ENCODE data around the gene MYH9.

Gene MYH9

DNA sequence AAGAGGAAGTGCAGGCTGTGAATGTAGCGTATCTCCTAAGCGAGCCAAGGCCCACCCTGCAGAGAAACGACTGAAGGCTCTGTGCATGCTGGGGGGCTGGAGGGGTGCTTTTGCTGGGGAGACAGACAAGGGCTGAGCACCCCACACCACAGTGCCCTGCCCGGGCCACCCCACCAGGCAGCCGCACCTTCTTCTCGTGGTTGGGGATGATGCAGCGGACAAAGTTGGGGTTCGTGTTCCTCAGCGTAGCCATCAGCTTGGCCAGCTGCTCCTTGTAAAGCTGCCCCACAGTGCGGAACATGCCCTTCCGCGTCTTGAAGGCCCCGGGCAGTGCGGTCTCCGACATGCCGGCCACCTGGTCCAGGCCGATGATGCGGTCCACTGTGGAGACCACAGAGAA lies 81.5 kb downstream of the MYH9 start:
- in situ Hi-C loops (cut with HindIII; ENCODE audit: low pct_ligation_motif_present, low pct_unique_long_range_greater_than_20kb, low sequenced_read_pairs): no loop called here
- no peak for DNase-seq

DNA sequence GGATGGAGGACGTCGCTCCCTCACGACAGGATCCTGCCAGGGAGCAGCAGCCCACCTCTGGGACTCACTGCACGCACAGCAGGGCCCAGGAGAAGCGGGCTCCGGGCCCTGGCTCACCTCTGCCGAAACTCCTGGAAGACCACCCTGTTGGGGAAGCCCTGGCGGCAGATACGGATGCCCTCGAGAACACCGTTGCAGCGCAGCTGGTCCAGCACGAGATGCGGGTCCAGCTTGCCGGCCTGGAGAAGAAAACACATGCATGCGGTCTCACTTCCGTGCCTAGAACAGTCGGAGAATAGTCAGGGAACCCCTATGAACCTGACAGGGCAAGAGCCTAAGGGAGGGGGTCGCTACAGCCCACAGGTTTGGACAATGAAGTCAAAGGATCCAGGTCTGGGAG lies 82.0 kb downstream of the MYH9 start:
- DNase-seq: no peak
- in situ Hi-C loops (cut with HindIII; ENCODE audit: low pct_ligation_motif_present, low pct_unique_long_range_greater_than_20kb, low sequenced_read_pairs): no loop called here

DNA sequence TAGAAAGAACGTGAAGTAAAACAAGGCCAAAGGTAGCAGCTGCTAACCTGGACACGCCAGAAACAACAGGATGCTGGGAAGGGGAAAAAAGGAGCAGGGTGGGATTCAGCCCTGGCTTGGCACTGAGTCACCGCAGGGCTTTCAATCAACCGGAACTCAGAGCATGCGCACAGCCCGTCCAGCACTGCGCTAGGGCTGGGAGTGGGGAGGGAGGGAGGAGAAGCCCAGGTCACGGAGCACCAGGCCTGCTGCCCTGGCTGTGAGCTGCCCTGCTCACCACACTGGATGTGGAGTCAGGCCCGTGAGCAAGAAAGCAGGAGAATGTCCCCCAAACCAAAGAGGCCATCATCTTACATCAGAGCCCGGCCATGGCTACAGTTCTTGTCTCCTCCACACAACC lies 83.3 kb downstream of the MYH9 start:
- in situ Hi-C loops (cut with HindIII; ENCODE audit: low pct_ligation_motif_present, low pct_unique_long_range_greater_than_20kb, low sequenced_read_pairs): no loop called here
- DNase-seq: no peak

DNA sequence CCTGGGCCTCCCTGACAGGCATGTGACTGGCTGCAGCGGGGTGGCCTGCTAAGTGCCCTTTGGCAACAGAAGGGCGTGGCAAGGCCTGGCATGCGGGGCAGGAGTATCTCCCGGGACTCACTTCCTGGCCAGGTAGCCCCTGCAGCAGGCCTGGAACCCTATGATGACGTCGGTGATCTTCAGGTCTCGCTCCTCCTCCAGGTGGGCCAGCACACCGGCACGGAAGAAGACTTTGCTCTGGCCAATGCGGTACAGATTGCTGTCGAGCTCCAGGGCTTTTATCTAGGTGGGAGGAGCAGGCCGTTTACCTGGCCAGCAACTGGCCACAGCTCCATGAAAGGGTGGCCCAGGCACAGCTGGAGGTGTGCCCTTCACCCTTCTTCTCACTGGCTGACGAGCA lies 83.9 kb downstream of the MYH9 start:
- DNase-seq: no peak

DNA sequence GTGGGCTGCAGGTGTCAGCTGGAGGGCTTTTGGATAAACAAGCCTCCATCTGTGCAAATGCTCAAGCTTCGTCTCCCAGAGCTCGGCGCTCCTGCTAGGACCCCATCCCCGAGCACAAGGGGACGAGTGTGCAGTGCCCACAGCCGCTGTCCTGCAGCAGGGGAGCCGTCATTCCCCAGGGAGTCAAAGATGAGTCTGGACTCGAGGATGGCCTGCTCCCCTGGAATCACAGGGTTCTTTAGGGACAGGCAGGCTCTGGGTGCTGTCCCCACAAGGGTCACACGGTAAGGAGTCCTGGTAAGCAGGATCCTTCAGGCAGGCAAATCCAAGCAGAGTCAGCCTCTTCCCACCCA lies 84.7 kb downstream of the MYH9 start:
- no peak for DNase-seq
- in situ Hi-C loops (cut with HindIII; ENCODE audit: low pct_ligation_motif_present, low pct_unique_long_range_greater_than_20kb, low sequenced_read_pairs): no loop called here

More for the DNA sequence above, 83.9 kb downstream of the MYH9 start:
- in situ Hi-C loops (cut with HindIII; ENCODE audit: low pct_ligation_motif_present, low pct_unique_long_range_greater_than_20kb, low sequenced_read_pairs): no loop called here

DNA sequence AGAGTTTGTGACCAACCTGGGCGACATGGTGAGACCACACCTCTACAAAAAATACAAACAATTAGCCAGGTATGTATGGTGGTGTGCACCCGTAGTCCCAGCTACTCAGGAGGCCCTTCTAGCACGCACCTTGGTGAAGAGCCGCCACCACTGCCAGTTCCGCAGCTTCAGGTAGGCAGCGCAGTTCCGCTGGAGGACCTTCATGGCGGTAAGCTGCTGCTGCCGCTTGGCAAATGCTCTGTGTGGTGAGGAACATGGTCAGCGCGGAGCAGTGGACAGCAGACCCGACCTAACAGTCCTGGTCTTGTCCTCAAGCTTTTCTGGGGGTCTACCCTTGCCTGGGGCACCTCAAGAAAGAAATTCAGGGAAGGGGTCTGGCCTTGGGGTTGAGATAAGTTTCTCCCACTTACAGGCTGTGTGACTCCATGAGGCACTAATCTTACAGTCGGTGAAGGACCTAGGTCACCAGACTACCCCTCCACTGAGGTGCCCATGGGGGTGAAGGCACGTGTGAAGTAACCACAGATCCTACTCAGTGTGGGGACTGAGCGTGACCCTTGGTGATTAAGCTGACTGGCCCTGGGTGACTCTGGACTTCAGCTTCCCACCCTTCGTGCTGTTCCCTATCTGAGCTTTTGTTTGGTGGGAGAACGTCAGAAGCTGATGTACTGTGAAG lies 85.2 kb downstream of the MYH9 start:
- DNase-seq: no peak
- in situ Hi-C loops (cut with HindIII; ENCODE audit: low pct_ligation_motif_present, low pct_unique_long_range_greater_than_20kb, low sequenced_read_pairs): no loop called here

DNA sequence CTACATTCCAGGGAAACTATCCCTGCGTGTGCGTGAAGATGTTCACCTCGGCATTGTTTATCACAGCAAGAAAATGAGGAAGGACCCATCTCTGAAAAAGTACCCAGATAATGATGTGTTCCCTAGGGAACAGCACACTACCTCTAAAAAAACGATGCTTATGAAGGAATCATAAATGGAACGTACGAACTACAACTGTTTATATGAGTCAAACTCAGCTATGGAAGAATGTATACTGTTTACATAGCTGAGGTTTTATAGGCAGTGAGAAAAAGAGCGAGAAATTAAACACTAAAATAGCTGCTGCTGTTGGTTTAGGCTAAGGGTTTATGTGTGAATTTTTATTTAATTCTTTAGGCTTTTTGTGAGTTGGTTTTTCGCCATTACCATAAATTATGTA lies 85.9 kb downstream of the MYH9 start:
- DNase-seq: no peak
- in situ Hi-C loops (cut with HindIII; ENCODE audit: low pct_ligation_motif_present, low pct_unique_long_range_greater_than_20kb, low sequenced_read_pairs): no loop called here

DNA sequence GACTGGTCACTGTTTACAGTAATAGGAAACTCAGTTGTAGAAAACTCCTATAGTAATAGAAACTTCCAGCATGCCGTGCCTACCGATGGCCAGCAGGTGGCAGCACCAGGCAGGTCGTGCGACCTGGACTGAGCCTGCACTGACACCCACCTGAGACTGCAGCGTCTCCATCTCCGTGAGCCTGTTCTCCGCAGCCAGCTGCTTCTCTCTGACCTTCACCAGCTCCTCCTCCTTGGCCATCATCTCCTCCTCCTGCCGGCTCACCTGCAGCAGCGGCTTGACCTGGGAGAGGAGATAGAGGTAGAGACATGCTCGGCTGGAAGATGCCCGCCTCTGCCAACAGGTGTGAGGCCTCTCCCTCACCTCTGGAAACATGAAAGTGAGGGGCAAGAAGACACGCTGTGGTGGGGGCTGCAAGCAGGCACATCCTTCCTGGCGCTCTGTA lies 86.4 kb downstream of the MYH9 start:
- DNase-seq: peak; percentile 53
- in situ Hi-C loops (cut with HindIII; ENCODE audit: low pct_ligation_motif_present, low pct_unique_long_range_greater_than_20kb, low sequenced_read_pairs): no loop called here

DNA sequence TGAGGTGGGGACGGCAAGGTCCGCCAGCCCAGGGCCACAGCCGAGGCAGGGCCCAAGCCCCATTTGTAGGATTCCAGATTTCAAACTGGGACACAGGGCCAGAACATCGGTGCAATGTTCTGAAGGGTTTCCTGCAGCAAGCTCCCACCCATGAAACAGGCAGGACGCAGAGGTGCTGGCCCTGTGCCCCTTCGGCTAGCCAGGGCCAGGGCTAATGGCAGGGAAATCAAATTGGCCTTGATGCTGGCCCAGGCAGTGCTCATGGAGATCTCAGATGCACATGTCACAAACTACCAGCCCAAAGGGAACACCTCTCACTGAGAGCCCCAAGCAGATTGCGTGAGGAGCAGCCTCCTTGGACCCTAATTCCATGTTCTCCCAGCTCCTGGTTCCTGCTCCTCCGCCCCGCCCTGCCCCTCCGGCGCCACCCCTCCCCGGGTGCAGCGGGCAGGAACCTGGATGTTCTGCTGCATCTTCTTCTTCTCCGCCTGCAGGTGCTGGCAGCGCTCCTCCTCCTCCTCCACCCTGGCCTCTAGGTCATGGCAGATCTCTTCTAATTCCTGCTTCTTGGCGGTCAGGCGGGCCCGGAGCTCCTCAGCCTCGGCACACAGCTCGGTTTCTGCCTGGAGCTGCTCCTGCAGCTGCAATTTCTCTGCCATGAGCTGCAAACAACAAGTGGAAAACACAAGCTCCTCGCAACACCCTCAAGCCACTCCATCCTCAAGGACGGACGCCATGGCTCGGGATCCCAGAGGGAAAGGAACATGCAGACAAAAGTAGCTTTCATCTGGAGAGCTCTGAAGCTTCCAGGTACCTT lies 87.2 kb downstream of the MYH9 start:
- no peak for DNase-seq
- in situ Hi-C loops (cut with HindIII; ENCODE audit: low pct_ligation_motif_present, low pct_unique_long_range_greater_than_20kb, low sequenced_read_pairs): no loop called here

DNA sequence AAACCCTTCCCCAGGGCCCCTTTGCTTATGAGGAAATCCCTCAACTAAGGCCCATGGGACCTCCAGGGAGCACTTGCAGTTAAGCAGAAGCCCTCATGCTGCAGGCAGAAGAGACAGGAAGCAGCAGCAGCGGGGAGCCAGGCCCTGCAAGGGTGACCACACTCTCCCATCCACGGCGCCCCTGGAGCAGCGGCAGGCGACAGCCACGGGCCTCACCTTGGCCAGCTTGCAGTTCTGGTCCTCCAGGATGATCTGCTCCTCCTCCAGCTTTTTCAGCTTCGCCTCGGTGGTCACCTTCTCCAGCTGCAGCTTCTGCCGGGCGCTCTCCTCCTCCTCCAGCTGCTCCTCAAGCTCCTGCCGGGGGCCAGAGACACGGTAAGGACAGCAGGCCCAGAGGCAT lies 87.9 kb downstream of the MYH9 start:
- in situ Hi-C loops (cut with HindIII; ENCODE audit: low pct_ligation_motif_present, low pct_unique_long_range_greater_than_20kb, low sequenced_read_pairs): no loop called here
- DNase-seq: no peak

DNA sequence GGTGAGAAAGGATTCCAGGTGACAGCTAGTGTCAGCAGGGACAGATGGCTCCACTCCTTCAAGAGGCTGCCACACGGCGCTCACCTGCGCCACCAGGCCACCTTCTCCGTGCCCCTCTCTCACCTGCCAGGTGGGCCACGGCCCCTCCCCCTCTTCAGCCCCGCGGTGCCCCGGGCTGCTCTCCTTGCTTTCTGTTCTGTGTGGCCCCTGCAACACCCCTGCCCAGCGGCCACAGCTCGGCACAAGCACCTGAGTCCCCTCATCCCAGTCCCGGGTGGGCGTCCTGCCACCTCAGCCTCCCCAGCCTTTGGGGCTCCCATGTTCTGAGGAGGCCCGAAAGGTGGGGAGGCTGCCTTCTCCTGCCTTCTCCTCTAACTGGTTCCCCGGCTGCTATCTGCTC lies 88.5 kb downstream of the MYH9 start:
- in situ Hi-C loops (cut with HindIII; ENCODE audit: low pct_ligation_motif_present, low pct_unique_long_range_greater_than_20kb, low sequenced_read_pairs): no loop called here
- DNase-seq: no peak

DNA sequence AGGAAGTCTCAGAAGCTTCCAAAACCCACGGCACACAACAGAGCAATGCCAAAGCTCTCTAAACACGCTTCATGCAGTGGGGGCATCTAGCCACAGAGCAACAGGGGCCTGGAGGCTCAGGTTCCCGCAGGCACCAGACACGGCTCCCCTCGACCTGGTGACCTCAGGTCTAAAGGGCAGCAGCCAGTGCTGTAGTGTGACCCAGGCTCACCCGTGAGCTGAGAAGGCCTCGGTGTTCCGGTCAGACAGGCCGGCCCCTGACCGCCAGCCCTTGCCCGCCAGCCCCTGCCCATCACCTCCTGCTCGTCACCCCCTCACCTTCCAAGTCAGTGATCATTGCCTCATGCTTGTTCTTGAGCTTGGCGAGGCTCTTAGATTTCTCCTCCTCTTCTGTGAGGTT lies 89.2 kb downstream of the MYH9 start:
- in situ Hi-C loops (cut with HindIII; ENCODE audit: low pct_ligation_motif_present, low pct_unique_long_range_greater_than_20kb, low sequenced_read_pairs): no loop called here
- DNase-seq: no peak

DNA sequence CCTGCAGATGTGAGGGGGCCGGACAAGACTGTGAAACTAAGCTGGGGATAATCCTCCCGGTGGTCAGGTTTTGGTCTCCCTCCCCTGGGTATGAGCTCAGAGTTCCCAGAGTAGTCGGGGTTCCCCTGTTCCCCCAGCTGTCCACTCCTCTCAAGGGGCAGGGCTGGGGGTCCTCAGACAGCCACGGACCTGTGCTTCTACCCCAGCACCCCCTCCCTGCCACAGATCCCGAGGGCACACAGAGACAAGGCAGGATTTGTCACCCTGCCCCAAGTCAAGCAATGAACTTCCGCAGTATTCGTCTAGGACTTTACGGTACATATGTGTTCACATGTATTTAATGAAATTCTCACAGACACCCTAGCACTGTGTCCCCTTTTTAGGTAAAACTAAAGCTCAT lies 89.6 kb downstream of the MYH9 start:
- DNase-seq: no peak
- in situ Hi-C loops (cut with HindIII; ENCODE audit: low pct_ligation_motif_present, low pct_unique_long_range_greater_than_20kb, low sequenced_read_pairs): no loop called here

DNA sequence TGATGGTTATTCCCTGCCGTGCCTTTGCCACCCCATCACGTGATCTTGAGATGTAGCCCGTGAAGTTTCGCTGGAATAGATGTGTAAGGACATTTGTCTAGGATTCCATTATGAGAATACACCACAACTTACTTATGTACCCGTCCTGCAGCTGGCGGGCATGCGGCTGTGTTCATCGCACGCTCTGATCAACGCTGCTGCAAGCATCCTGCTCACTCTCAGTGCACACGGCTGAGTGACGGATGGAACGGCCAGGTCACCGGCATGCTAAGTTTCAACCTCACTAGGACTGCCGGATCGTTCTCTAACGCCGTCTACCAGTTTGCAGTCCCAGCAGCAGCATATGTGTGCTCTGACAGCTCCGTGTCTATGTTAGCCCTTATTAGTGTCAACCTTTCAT lies 90.2 kb downstream of the MYH9 start:
- in situ Hi-C loops (cut with HindIII; ENCODE audit: low pct_ligation_motif_present, low pct_unique_long_range_greater_than_20kb, low sequenced_read_pairs): no loop called here

DNA sequence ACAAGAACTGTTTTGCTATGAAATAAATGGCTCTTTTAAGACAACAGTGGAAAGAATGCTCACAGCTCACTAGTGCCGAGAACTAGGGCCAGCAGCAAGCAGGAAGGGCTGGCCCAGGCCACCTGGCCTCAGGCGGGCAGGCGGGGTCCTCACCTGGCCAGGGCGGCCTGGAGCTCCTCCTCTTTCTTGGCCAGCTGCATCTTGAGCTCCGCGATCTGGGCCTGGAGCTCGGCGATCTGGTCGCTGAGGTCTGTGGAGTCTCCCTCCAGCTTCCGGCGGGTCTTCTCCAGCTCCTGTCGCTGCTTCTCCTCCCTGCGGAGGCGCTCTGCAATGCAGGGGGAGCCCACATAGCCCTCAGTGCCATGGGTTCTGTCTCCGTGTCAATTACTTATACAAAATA lies 91.1 kb downstream of the MYH9 start:
- no peak for DNase-seq
- in situ Hi-C loops (cut with HindIII; ENCODE audit: low pct_ligation_motif_present, low pct_unique_long_range_greater_than_20kb, low sequenced_read_pairs): no loop called here

More for the DNA sequence above, 90.2 kb downstream of the MYH9 start:
- no peak for DNase-seq

DNA sequence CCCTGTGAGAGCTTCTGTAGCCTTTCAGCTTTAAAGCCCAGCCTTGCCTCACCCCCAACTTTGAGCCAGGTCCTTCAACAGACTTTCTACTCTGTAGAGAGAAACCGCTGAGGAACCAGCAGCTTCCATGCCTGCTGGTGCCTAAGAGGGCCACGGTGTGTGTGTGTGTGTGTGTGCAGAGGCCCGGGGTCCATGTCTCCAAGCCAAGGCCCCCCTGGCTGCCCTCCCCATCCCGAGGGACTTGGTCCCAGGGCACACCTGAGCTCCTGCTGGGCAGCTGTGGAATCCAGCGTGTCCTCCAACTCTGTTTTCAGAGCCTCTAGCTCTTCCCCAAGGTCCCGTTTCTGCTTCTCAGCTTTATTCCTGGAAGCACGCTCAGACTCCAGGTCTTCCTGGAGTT lies 92.5 kb downstream of the MYH9 start:
- in situ Hi-C loops (cut with HindIII; ENCODE audit: low pct_ligation_motif_present, low pct_unique_long_range_greater_than_20kb, low sequenced_read_pairs): no loop called here
- DNase-seq: no peak

DNA sequence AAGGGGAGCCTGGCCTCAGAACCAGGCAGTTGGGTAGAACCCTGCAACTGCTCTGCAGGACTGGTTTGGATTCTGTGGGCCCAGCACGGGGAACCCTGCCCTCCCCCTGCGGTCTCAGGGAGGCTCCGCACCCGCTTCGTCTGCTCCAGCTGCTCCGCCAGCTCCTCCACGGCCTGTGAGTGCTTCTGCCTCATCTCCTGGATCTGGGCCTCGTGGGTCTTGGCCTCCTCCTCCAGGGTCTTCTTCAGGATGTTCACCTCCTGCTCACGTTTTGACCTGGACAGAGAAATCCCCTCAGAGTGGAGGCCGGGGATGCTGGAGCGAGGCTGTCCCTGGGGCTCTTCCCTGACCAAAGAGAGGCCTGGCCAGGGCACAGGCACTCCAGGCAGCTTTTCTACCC lies 93.0 kb downstream of the MYH9 start:
- in situ Hi-C loops (cut with HindIII; ENCODE audit: low pct_ligation_motif_present, low pct_unique_long_range_greater_than_20kb, low sequenced_read_pairs): no loop called here
- DNase-seq: no peak

DNA sequence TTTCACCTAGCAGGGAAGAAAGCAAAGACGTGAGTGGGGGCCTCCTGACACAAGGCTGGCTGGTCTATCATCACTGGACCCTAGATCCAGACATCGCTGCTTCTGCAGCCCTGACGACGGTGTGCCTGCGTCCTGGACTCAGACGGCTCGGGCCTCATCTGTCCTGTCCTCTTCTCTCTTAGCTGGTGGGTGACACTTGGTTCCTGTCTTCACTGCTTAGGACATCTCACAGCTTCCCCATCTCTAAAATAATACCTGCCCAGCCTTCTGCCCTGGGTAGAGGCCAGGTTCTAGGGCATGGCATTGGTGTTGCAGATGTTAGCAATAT lies 93.5 kb downstream of the MYH9 start:
- DNase-seq: no peak
- in situ Hi-C loops (cut with HindIII; ENCODE audit: low pct_ligation_motif_present, low pct_unique_long_range_greater_than_20kb, low sequenced_read_pairs): no loop called here

DNA sequence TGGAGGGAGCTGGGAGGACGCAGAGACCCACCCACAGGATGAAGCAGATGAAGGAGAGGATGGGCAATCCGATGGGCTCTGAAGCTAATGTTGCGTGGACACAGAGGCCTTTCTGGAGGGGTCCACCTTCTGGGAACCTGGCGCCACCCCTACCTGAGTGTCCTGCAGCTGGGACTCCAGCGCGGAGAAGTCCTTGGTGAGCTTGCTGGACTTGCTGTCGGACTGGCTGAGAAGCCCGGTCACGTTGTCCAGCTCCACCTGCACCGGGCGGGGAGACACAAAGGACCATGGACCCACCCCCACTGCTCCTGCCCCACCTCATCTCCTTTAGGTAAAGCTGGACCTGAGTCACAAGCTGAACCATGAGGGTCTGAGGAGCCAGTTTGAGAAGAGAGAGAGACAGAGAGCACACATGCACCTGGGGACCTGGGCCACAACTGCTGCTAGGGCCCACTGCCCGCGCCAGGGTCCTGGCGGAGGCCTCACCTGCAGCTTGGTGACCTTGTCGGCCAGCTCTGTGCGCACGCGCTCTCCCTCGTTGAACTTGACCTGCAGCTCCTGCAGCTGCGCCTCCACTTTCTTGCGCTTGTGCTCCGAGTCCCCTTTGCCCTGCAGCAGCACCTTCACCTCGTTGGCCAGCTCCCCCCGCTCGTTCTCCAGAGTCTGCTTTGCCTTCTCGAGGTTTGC lies 94.0 kb downstream of the MYH9 start:
- in situ Hi-C loops (cut with HindIII; ENCODE audit: low pct_ligation_motif_present, low pct_unique_long_range_greater_than_20kb, low sequenced_read_pairs): no loop called here
- DNase-seq: no peak
